A549 (cell line): ENCODE results near the gene SOS2. TPM values are rescaled to one million over a fixed set of nuclear protein-coding genes. Genes with fewer than 3 reads are reported as not detected.

Experiments
- ATAC-seq, 2 experiments: fragments of 200-7000 bp in 1 of 2; fragments of >200 bp in 1 of 2; cut with Nextera tagmentation in 1 of 2; cut with Tn5 transposase in 1 of 2; 3 replicates each; pipeline versions ENCODE4 v1.8.0 to v1.9.1; 2018 to 2020; ENCODE audit warnings: mild to moderate bottlenecking in 1 of 2, moderate library complexity in 1 of 2
- CTCF ChIA-PET: fragments of 300-600 bp; sonication (Branson Sonifier 250); formaldehyde crosslinking; extraction: SDS; loops from one replicate; lab custom pipeline; 2021; ENCODE audit warnings: antibody characterized with exemption, inconsistent platforms; lab: Yijun Ruan, JAX
- POLR2A ChIA-PET: fragments of 350-600 bp; formaldehyde crosslinking; extraction: SDS; loops from one replicate; lab custom pipeline; 2021; ENCODE audit warnings: antibody characterized with exemption, inconsistent platforms; lab: Yijun Ruan, JAX
- DNase-seq, 2 experiments: peaks; one replicate each; pipeline versions ENCODE4 v3.0.0 to v3.0.0-alpha.2; 2011 to 2016; ENCODE audit warnings: low read depth in 1 of 2, low spot score in 1 of 2
- FAIRE-seq: peaks from 2 replicates; lab custom pipeline; 2011; peaks lifted over from hg19 to GRCh38; lab: Jason Lieb, UNC
- H3K27ac ChIP-seq, 2 experiments: fragments of >200 bp; sonication (Bioruptor Twin); formaldehyde crosslinking; 3 replicates each; pipeline ENCODE4 v1.5.1; 2016 to 2017
- H3K4me1 ChIP-seq: fragments of >200 bp; sonication (Bioruptor Twin); formaldehyde crosslinking; 3 replicates; pipeline ENCODE4 v1.6.1; 2016
- H3K4me2 ChIP-seq: fragments of >200 bp; sonication (Bioruptor Twin); formaldehyde crosslinking; 3 replicates; pipeline ENCODE4 v1.6.1; 2016
- H3K4me3 ChIP-seq: fragments of >200 bp; sonication (Bioruptor Twin); formaldehyde crosslinking; 3 replicates; pipeline ENCODE4 v1.5.1; 2016
- H3K9me3 ChIP-seq: fragments of >200 bp; sonication (Bioruptor Twin); formaldehyde crosslinking; 3 replicates; pipeline ENCODE4 v1.6.1; 2016
- BHLHE40 ChIP-seq: IDR thresholded peaks from 2 replicates; pipeline ENCODE4 v1.6.1; 2012; ENCODE audit warnings: low read depth, low read length, inconsistent platforms
- CBX8 ChIP-seq: fragments of 200-600 bp; sonication (generic); IDR thresholded peaks from 2 replicates; pipeline ENCODE4 v1.6.1; 2016
- CEBPB ChIP-seq, 2 experiments: fragments of >200 bp in 1 of 2; sonication (Bioruptor Twin) in 1 of 2; formaldehyde crosslinking in 1 of 2; IDR thresholded peaks; 2 replicates each; pipeline ENCODE4 v1.6.1; 2012 to 2016
- CHD4 ChIP-seq: fragments of 200-600 bp; sonication (generic); IDR thresholded peaks from 2 replicates; pipeline ENCODE4 v1.6.1; 2016; ENCODE audit warnings: antibody characterized with exemption, mild to moderate bottlenecking, borderline replicate concordance
- EP300 ChIP-seq, 2 experiments: fragments of >200 bp; sonication (Bioruptor Twin); formaldehyde crosslinking; IDR thresholded peaks; 2 replicates in 1 of 2; 3 replicates in 1 of 2; pipeline ENCODE4 v1.6.1; 2016 to 2017
- ESRRA ChIP-seq: fragments of 150-350 bp; IDR thresholded peaks from 2 replicates; pipeline ENCODE4 v1.6.1; 2014; ENCODE audit warnings: mild to moderate bottlenecking, low read length, borderline replicate concordance
- FOXS1 ChIP-seq: fragments of 250-450 bp; sonication (Bioruptor Pico); IDR thresholded peaks from 2 replicates; pipeline ENCODE4 v1.5.0; 2020; ENCODE audit warnings: mild to moderate bottlenecking, moderate library complexity
- GATA3 ChIP-seq: IDR thresholded peaks from 2 replicates; pipeline ENCODE4 v1.6.1; 2012; ENCODE audit warnings: borderline replicate concordance
- HOXB5 ChIP-seq: fragments of 250-450 bp; sonication (Bioruptor Pico); IDR thresholded peaks from 2 replicates; pipeline ENCODE4 v1.5.0; 2020; ENCODE audit warnings: mild to moderate bottlenecking, moderate library complexity
- JUN ChIP-seq, 2 experiments: fragments of >200 bp; sonication (Bioruptor Twin); formaldehyde crosslinking; IDR thresholded peaks; 2 replicates in 1 of 2; 3 replicates in 1 of 2; pipeline ENCODE4 v1.6.1; 2016 to 2017
- JUNB ChIP-seq: fragments of >200 bp; sonication (Bioruptor Twin); formaldehyde crosslinking; IDR thresholded peaks from 2 replicates; pipeline ENCODE4 v1.6.1; 2016
- KDM1A ChIP-seq: fragments of 200-600 bp; sonication (generic); IDR thresholded peaks from 2 replicates; pipeline ENCODE4 v1.6.1; 2016; ENCODE audit warnings: low read depth, mild to moderate bottlenecking
- MAFK ChIP-seq: fragments of 450-650 bp; IDR thresholded peaks from 2 replicates; pipeline ENCODE4 v1.6.1; 2014; ENCODE audit not compliant: partially characterized antibody
- MAZ ChIP-seq: fragments of 150-350 bp; IDR thresholded peaks from 2 replicates; pipeline ENCODE4 v1.6.1; 2014; ENCODE audit warnings: antibody characterized with exemption, low read depth, low read length, borderline replicate concordance
- NR3C1 ChIP-seq: fragments of >200 bp; sonication (Bioruptor Twin); formaldehyde crosslinking; IDR thresholded peaks from 3 replicates; pipeline ENCODE4 v1.6.1; 2017
- RFX5 ChIP-seq: fragments of 450-650 bp; IDR thresholded peaks from 2 replicates; pipeline ENCODE4 v1.7.1; 2014; ENCODE audit warnings: antibody characterized with exemption, mild to moderate bottlenecking, moderate library complexity
- SMC3 ChIP-seq: fragments of >200 bp; sonication (Bioruptor Twin); formaldehyde crosslinking; IDR thresholded peaks from 3 replicates; pipeline ENCODE4 v1.6.1; 2018; ENCODE audit warnings: inconsistent platforms
- TFCP2L1 ChIP-seq: fragments of 250-450 bp; sonication (Bioruptor Pico); IDR thresholded peaks from 2 replicates; pipeline ENCODE4 v1.5.0; 2021; ENCODE audit warnings: mild to moderate bottlenecking
- ZC3H11A ChIP-seq: fragments of 450-650 bp; IDR thresholded peaks from 2 replicates; pipeline ENCODE4 v1.6.1; 2014; ENCODE audit warnings: antibody characterized with exemption, mild to moderate bottlenecking
- ZNF302 ChIP-seq: fragments of 250-450 bp; sonication (Bioruptor Pico); IDR thresholded peaks from 2 replicates; pipeline ENCODE4 v1.9.0; 2021; ENCODE audit warnings: inconsistent platforms, mild to moderate bottlenecking, moderate library complexity
- WGBS: methylation state at CpG from one replicate; pipeline ENCODE4 v1.1.6; 2017; ENCODE audit errors: missing lambda C conversion rate; 5-methylcytosine and 5-hydroxymethylcytosine counted together
- polyA plus RNA-seq, 4 experiments: library from polyadenylated mRNA; depleted of rRNA in 3 of 4; stranded (reverse); fragments of >200 nt; fragmentation: RNase III in 1 of 4; extraction: RNeasy Plus Mini Kit Qiagen cat#74134 plus additional on column Dnase treatment in 1 of 4; gene quantifications; 2 replicates in 3 of 4; 3 replicates in 1 of 4; pipeline ENCODE4 v1.2.3, GENCODE V29; 2011 to 2017
- TF ChIP-seq, protein P1 (sequence below): fragments of 200-600 bp; sonication (generic); IDR thresholded peaks from 2 replicates; pipeline ENCODE4 v1.6.1; 2016; ENCODE audit warnings: antibody characterized with exemption, mild to moderate bottlenecking, moderate library complexity
- TF ChIP-seq, protein P2 (sequence below): IDR thresholded peaks from 2 replicates; pipeline ENCODE4 v1.6.1; 2012
- TF ChIP-seq, protein P3 (sequence below): fragments of >200 bp; sonication (Bioruptor Twin); formaldehyde crosslinking; IDR thresholded peaks from 3 replicates; pipeline ENCODE4 v1.6.1; 2016
- TF ChIP-seq, protein P4 (sequence below): fragments of >200 bp; sonication (Bioruptor Twin); formaldehyde crosslinking; IDR thresholded peaks from 2 replicates; pipeline ENCODE4 v1.6.1; 2016
- TF ChIP-seq, protein P5 (sequence below): IDR thresholded peaks from 2 replicates; pipeline ENCODE4 v1.6.1; 2012
- TF ChIP-seq, protein P6 (sequence below): fragments of >200 bp; sonication (Bioruptor Twin); formaldehyde crosslinking; IDR thresholded peaks from 3 replicates; pipeline ENCODE4 v1.5.1; 2016

Gene SOS2
- polyA plus RNA-seq, 2 of the 4 experiments (the other 2 are of a cell fraction) = 9.6 to 23.0 TPM

DNA sequence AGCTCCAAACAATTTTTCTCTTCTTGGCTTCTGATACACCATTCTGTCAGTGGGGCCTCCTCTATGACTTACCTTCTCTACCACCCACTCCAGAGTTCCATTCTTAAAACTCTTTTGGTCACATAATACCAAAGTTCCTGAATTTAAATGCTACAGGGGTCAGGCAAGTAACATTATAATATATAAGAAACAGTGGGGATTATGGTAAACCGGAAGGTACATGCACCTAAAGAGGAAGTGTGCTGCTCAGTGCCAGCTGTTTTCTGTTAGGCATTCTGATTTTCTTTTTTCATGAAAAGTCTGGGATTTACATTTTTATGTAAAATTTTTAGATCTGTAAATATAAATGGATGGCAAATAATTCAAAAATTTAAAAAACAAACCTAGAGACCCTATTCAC is 39.9 kb downstream of the SOS2 start (continued):
- TF ChIP-seq, protein P1, sequence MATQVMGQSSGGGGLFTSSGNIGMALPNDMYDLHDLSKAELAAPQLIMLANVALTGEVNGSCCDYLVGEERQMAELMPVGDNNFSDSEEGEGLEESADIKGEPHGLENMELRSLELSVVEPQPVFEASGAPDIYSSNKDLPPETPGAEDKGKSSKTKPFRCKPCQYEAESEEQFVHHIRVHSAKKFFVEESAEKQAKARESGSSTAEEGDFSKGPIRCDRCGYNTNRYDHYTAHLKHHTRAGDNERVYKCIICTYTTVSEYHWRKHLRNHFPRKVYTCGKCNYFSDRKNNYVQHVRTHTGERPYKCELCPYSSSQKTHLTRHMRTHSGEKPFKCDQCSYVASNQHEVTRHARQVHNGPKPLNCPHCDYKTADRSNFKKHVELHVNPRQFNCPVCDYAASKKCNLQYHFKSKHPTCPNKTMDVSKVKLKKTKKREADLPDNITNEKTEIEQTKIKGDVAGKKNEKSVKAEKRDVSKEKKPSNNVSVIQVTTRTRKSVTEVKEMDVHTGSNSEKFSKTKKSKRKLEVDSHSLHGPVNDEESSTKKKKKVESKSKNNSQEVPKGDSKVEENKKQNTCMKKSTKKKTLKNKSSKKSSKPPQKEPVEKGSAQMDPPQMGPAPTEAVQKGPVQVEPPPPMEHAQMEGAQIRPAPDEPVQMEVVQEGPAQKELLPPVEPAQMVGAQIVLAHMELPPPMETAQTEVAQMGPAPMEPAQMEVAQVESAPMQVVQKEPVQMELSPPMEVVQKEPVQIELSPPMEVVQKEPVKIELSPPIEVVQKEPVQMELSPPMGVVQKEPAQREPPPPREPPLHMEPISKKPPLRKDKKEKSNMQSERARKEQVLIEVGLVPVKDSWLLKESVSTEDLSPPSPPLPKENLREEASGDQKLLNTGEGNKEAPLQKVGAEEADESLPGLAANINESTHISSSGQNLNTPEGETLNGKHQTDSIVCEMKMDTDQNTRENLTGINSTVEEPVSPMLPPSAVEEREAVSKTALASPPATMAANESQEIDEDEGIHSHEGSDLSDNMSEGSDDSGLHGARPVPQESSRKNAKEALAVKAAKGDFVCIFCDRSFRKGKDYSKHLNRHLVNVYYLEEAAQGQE = no peak
- TF ChIP-seq, protein P2, sequence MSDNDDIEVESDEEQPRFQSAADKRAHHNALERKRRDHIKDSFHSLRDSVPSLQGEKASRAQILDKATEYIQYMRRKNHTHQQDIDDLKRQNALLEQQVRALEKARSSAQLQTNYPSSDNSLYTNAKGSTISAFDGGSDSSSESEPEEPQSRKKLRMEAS = no peak
- TF ChIP-seq CEBPB (IDR thresholded peaks at IDR 0.05) (no peak), CBX8 (no peak)
- TF ChIP-seq, all 56 proteins: peak for 0

DNA sequence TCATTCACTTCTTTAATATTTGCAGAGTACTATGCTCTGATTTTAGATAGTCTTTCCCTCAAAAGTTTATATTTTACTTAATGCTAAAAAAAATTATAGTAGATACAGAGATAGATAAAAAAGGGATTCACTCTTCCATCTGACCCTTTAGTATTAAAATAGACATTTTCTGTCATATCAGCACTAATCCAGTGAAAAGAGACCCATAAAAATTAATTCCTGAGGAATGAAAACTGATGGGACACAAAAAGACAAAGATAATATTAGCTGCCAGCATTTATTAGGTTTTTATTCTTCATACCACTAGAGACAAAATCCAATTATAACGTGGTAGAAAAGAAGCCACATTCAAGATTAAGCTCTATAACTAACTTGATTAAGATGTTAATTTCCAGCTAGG is 45.3 kb downstream of the SOS2 start:
- TF ChIP-seq NR3C1 (no peak), MAFK (peak; percentile 85)
- Histone ChIP-seq H3K4me2 (no peak overlapping the region), H3K4me1 (no peaks in the 10 kb centered on the region), H3K4me3 (no peak overlapping the region), H3K9me3 (no peaks in the 10 kb centered on the region), H3K27ac (no peak overlapping the region)
- DNase-seq = no peak
- ChIA-PET POLR2A (no interaction called here), CTCF (interaction anchor here (1.0 to 1.1 kb wide), 2 partner anchors 10 to 34 kb away, joined by 3 read pairs; no protein-coding TSS in a partner anchor)
- ATAC-seq = no peak
- FAIRE-seq = no peak
- WGBS = 93% methylated on average over 1 of the region's 1 CpG

DNA sequence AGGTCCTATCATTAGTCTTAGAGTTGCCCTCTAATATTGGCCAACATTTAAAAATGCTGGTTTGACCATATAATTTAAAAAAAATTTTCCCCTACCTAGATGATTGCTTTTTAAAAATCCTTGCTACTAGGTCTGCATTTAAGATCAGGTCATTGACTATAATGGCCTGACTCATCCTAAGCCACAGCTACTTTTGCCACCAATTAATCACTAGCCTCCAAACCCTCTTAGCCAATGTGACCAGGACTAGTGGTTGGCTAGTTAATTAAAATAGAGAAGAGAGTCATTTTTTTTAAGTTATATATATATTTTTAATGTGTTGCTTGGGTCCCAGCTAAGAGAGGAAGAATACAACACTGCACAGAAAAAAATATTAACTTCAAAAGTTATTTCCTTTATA is 57.5 kb downstream of the SOS2 start:
- no peaks in the 10 kb centered on the region for H3K9me3 ChIP-seq
- ChIA-PET CTCF (interaction anchor here (0.8 kb wide), 1 partner anchor 33 kb away, joined by 3 read pairs; no protein-coding TSS in a partner anchor), POLR2A (no interaction called here)
- ATAC-seq = no peak
- no peak for FAIRE-seq
- H3K27ac ChIP-seq = no peak overlapping the region
- DNase-seq = no peak
- no peaks in the 10 kb centered on the region for H3K4me1 ChIP-seq
- H3K4me2 ChIP-seq = no peak overlapping the region
- TF ChIP-seq RFX5 = no peak
- TF ChIP-seq GATA3 = no peak
- no peak for TF ChIP-seq SMC3
- no peak for TF ChIP-seq CHD4
- no peak for TF ChIP-seq BHLHE40
- TF ChIP-seq HOXB5 = no peak
- no peak for TF ChIP-seq ZNF302 (CRISPR knock-in tag)
- no peak for TF ChIP-seq ESRRA
- no peak for TF ChIP-seq EP300 (IDR thresholded peaks at IDR 0.05)
- no peak for TF ChIP-seq FOXS1 (CRISPR knock-in tag)
- no peak for TF ChIP-seq ZC3H11A
- TF ChIP-seq, protein P2 = no peak
- TF ChIP-seq MAZ = no peak
- TF ChIP-seq JUNB = no peak
- TF ChIP-seq TFCP2L1 (CRISPR knock-in tag) = no peak
- no peak overlapping the region for H3K4me3 ChIP-seq

DNA sequence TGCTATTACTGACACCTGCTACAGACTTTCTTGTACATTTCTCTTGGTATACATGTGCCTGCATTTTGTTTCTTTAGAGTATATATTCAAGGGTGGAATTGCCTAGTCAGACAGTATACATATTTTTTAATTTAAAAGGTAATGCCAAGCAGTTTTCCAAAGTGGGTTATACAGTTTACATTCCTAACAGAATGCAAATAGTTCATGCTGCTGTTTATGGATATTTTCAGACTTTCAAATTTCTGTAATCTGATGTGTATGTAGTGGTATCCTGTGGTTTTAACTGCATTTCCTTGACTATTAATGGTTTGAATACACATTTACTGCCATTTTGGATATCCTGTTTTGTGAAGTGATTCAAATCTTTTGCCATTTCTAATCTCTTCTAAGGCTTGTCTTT is 59.5 kb downstream of the SOS2 start:
- ChIA-PET CTCF (no interaction called here), POLR2A (no interaction called here)
- ATAC-seq (no peak), FAIRE-seq (no peak), DNase-seq (no peak)
- Histone ChIP-seq H3K9me3 (no peaks in the 10 kb centered on the region), H3K4me3 (no peak overlapping the region), H3K4me2 (no peak overlapping the region), H3K4me1 (no peaks in the 10 kb centered on the region), H3K27ac (no peak overlapping the region)
- TF ChIP-seq KDM1A = no peak
- no peak for TF ChIP-seq CBX8
- TF ChIP-seq JUN (IDR thresholded peaks at IDR 0.05) = no peak
- no peak for TF ChIP-seq TFCP2L1 (CRISPR knock-in tag)
- TF ChIP-seq, protein P3, sequence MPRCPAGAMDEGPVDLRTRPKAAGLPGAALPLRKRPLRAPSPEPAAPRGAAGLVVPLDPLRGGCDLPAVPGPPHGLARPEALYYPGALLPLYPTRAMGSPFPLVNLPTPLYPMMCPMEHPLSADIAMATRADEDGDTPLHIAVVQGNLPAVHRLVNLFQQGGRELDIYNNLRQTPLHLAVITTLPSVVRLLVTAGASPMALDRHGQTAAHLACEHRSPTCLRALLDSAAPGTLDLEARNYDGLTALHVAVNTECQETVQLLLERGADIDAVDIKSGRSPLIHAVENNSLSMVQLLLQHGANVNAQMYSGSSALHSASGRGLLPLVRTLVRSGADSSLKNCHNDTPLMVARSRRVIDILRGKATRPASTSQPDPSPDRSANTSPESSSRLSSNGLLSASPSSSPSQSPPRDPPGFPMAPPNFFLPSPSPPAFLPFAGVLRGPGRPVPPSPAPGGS = no peak
- TF ChIP-seq, protein P4, sequence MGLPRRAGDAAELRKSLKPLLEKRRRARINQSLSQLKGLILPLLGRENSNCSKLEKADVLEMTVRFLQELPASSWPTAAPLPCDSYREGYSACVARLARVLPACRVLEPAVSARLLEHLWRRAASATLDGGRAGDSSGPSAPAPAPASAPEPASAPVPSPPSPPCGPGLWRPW = no peak
- TF ChIP-seq, protein P5, sequence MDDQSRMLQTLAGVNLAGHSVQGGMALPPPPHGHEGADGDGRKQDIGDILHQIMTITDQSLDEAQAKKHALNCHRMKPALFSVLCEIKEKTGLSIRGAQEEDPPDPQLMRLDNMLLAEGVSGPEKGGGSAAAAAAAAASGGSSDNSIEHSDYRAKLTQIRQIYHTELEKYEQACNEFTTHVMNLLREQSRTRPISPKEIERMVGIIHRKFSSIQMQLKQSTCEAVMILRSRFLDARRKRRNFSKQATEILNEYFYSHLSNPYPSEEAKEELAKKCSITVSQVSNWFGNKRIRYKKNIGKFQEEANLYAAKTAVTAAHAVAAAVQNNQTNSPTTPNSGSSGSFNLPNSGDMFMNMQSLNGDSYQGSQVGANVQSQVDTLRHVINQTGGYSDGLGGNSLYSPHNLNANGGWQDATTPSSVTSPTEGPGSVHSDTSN = no peak
- no peak for TF ChIP-seq RFX5
- TF ChIP-seq, protein P6, sequence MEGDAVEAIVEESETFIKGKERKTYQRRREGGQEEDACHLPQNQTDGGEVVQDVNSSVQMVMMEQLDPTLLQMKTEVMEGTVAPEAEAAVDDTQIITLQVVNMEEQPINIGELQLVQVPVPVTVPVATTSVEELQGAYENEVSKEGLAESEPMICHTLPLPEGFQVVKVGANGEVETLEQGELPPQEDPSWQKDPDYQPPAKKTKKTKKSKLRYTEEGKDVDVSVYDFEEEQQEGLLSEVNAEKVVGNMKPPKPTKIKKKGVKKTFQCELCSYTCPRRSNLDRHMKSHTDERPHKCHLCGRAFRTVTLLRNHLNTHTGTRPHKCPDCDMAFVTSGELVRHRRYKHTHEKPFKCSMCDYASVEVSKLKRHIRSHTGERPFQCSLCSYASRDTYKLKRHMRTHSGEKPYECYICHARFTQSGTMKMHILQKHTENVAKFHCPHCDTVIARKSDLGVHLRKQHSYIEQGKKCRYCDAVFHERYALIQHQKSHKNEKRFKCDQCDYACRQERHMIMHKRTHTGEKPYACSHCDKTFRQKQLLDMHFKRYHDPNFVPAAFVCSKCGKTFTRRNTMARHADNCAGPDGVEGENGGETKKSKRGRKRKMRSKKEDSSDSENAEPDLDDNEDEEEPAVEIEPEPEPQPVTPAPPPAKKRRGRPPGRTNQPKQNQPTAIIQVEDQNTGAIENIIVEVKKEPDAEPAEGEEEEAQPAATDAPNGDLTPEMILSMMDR = no peak
